GM21717 (cell line): ENCODE results near the gene ARVCF.

Source experiments
- ATAC-seq: cut with Tn5 transposase; IDR thresholded peaks from one replicate; pipeline ENCODE4 v1.9.1; 2021; ENCODE audit warnings: mild to moderate bottlenecking, moderate library complexity; ENCODE audit not compliant: unreplicated experiment

ARVCF gene

DNA sequence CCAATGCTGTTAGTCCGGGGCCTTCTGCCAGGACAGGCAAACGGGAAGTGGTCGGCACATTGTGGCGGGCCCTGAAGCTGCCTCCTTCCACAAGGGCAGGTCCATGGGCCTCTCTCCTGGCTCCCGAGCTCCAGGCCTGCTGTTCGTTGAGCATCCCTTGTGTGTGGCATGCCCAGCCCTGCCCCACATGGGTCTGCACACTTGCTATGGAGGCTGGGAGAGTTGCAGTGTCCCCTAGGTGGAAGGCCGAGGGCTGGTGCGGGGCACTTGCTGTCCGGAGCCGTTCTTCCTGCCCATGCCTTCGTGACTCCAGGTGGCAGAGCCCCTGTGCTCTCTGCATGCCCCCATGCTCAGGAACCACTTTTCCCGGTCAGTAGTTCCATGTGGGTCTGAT lies 37.4 kb upstream of the ARVCF start:
- ATAC-seq: no peak

GRCh38 chr22:20053407-20054033 lies 36.9 kb upstream of the ARVCF start:
- ATAC-seq: no peak

- ATAC-seq: no peak
Measured at GRCh38 chr22:20052309-20053259, 36.0 kb upstream of the ARVCF start.

DNA sequence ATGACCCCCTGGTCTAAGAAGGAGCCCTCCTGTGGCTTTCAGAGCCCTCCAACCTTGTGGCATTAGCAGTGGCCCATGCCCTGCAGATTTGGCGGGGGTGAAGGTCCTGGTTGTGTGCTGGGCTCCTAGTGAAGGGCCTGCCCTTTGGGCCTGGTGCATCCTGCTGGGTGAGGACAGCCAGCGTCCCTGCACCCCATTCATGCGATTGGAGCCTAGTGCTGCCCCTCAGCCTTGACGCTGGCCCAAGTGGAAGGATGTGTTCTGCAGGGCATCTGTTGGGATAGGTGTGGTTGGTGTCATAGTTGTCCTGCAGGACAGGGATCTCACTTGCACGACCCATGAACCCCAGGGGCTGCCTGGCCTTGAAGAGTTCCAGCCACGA lies 35.3 kb upstream of the ARVCF start:
- ATAC-seq: no peak

GRCh38 chr22:20046730-20047129 lies 30.1 kb upstream of the ARVCF start:
- no peak for ATAC-seq

DNA sequence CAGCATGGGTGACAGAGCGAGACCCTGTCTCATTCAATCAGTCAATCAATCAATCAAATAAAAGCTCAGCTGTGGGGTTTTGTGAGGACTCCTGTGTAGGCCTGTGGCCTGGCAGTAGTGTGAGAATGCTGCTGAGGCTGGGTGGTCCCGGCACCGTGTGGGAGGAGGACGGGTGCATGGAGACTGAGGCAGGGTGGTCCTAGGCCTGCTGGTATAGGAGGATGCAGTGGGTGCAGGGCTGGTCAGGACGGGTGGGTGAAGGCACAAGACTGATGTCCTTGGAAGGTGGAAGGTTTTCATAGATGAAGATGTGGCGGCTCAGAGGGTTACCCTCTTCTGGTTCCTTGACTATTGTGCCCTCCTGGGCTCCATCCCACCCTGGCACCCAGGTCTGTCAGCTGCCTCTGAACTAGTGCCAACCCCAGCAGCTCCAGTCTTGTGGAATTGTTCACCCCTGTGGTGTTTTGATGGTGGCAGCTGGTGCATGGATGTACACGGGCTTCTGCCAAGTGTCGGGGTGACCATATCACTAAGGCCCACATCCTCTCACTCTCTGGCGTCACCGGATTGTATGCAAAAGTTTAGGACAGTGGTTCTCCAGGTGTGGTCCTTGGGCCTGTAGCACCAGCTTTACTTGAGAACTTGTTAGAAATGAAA lies 28.0 kb upstream of the ARVCF start:
- ATAC-seq: no peak

DNA sequence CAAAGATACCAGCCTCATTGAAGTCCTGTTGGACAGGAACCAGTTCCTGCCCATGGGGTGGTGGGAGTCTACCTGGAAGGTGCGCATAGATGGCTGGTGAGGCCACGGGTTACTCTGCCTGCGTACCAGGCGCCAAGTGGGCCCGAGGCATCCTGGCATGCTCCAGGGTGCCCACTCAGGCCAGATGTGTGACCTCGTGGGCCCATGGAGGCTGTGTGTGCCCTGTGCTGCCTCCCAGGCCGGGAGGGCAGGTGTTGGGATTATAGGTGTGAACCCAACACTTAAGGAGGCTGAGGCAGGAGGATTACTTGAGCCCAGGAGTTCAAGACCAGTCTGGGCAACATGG lies 27.3 kb upstream of the ARVCF start:
- no peak for ATAC-seq

GRCh38 chr22:20043057-20043996 lies 26.7 kb upstream of the ARVCF start:
- ATAC-seq: no peak

DNA sequence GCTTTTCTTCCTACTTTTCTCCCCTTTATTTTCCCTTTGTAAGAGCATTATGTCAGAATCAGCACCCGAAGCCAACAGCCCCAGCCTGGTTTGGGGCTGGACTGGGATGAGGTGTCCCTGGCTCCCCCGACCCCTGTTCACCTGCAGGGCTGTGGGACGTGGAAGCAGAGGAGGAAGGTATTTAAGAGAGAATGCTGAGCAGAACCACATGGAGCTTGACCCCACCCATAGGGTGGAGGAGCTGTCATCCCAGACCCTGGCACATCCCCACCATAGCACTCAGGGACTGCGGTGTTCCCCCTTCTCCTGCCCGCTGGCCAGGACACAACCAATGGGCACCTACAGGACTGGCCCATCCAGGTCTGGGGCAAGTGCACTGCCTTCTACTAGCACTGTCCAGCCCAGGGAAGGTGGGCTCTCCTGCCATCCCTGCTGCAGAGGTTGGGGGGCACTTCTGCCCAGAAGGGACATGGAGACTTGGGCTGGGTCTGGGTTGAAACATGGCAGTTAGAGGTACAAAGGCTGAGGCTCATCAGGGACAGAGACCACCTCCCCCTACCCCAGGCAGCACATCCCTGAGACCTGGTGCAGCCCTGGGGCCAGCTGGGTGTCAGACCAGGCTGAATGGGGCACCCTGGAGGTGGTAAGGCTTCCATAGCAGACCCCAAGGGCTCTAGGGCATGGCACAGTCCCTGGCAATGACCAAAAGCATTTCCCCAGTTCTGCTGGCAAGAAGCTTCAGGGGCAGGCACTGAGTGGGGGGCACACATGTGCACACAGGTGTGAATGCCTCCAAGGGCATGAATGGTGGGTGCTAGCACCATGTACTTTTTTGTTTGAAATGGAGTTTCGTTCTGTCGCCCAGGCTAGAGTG lies 23.9 kb upstream of the ARVCF start:
- no peak for ATAC-seq

GRCh38 chr22:20039683-20040325 lies 23.2 kb upstream of the ARVCF start:
- no peak for ATAC-seq

DNA sequence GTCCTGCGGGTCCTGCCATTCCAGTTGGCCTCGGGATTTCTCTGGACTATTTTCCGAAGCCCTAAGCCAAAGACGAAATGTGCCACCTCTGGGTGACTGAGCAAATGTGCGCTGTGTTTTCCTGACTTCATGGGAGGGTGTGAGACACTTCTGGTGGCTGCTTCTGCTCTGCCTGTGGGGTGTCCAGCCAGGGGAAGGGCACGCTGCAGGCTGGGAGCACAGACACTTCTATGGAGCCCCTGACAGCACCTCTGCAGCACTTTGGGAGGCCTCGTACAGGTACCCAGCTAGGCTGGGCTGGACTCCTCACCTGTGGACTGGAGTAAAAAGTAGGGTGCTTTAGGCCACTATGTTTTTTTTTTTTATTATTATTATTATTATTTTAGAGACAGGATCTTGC lies 22.0 kb upstream of the ARVCF start:
- no peak for ATAC-seq

- ATAC-seq: no peak
Measured at GRCh38 chr22:20037419-20037818, 20.8 kb upstream of the ARVCF start.

- ATAC-seq: no peak
Measured at GRCh38 chr22:20036535-20037392, 20.1 kb upstream of the ARVCF start.

GRCh38 chr22:20036084-20036482 lies 19.5 kb upstream of the ARVCF start:
- ATAC-seq: no peak

DNA sequence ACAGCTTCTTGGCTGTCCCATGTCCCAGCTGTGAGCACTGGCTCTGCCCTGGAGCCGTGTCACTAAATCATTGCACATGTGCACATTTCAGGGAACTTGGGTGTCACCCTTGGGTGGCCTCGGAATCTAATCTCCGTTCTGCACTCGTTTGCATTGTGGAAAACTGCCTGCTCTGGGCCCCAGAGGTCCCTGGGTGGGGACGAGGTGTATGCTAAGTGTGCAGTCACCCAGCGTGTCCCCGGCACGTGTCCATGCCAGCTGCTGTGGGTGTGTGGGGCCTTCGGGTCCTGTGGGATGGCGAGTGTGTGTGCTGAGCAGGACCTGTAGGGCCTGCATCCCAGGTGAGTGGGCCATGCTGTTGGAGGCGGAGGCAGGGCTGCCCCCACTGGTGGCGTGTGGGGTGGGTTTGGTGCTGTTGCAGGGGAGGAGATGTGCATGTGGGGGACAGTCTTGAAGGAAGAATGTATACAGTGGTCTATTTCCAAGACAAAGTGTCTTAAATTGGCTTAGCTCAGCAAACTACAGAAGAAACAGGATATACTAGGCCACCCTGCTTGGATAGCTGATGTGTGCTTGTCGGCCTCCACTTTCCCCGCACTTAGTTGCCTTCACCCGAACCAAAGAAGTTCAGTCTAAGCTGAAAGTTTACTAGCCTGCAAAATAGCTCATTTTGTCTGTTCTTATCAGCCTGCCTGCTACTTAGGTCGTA lies 18.9 kb upstream of the ARVCF start:
- ATAC-seq: no peak

DNA sequence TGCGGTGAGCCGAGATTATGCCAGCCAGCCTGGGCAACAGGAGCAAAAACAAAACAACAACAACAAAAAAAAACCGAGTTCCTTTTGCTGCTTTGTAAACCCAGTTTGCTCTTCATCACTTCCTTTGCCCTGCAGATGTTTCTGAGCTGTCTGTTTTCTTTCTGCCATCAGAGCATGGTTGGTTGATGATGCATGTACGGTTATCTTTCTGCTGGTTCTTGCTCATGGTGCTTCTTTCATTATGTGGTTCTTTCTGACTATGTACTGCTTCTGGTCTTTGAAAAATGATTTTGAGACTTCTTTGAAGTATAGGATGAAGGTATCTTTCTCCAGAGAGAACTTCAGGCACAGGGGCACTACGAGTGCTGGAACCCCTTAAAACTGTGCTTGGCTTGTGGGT lies 17.5 kb upstream of the ARVCF start:
- no peak for ATAC-seq

GRCh38 chr22:20033045-20033706 lies 16.6 kb upstream of the ARVCF start:
- no peak for ATAC-seq
